Hematopoietic multipotent progenitor cell treated with erythropoietin and hydrocortisone succinate and interleukin-3 and kit ligand, for 17 days (in vitro differentiated cells): ENCODE measurements around the gene LIPF.
"Not testable (repeated sequence)": the region's sequence is repeated elsewhere in the genome, so short reads cannot be mapped to it uniquely, and the experiment has no call there.

Experiments used
- DNase-seq: peaks from one replicate; pipeline ENCODE4 v3.0.0-alpha.2; 2015; ENCODE audit warnings: low spot score

Gene LIPF, protein sequence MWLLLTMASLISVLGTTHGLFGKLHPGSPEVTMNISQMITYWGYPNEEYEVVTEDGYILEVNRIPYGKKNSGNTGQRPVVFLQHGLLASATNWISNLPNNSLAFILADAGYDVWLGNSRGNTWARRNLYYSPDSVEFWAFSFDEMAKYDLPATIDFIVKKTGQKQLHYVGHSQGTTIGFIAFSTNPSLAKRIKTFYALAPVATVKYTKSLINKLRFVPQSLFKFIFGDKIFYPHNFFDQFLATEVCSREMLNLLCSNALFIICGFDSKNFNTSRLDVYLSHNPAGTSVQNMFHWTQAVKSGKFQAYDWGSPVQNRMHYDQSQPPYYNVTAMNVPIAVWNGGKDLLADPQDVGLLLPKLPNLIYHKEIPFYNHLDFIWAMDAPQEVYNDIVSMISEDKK

DNA sequence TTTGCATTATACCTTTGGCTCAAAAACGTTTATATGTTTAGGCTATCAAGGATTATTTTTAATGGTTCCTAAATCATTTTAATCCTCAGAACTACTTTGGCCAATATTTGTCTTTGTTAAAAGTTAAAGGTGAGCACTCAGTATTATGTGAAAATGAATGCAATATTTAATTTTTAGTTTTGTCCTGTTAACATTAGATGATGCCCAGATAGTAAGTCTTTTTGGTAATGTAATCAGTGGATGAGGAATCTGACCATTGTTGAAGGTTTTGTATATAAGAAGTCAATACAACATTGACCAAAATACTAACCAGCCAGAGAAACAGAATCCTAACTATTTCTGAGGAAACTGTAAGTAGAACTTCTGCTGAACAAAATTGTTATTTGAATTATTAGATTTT lies at the start of gene LIPF:
LIPF (plus strand) TSS at position 301 of the 400 bp plus-strand sequence. CDS start 2,856 bp downstream, outside the sequence.
- DNase-seq, result no peak

DNA sequence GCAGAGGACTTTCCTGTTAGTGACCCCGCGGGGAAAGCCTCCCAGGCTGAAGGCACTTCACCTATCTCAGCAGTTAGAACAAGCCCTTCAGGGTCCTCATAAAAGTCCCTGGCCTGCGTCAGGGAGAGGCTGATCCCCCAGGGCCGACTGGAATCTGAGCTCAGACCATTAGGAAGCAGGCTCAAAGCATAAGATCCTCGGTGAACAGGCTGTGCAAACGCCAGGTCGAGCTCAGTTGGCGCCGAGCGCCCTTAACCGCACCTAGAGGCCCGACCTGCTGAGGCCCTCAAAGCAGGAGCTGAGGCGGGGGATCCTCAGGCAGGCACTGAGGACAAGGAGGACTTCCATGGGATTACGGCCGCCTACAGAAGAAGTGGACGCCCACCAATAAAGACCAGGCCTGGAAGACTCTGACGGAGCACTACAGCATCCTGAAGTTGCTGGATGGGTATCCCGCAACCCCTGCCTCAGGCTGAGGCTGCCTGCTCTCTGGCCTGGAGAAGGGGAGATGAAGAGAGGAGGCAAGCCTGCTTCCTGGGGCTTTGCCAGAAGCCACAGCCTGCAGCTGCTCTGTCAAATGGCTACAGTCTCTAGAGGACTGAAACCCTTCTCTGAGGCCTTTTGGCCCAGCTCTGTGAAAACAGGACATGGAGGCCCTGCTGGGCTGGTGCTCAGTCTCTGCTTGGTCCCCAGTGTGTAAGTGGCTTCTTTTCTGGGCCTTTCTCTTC lies 47.8 kb upstream of the LIPF start:
- no peak for DNase-seq

DNA sequence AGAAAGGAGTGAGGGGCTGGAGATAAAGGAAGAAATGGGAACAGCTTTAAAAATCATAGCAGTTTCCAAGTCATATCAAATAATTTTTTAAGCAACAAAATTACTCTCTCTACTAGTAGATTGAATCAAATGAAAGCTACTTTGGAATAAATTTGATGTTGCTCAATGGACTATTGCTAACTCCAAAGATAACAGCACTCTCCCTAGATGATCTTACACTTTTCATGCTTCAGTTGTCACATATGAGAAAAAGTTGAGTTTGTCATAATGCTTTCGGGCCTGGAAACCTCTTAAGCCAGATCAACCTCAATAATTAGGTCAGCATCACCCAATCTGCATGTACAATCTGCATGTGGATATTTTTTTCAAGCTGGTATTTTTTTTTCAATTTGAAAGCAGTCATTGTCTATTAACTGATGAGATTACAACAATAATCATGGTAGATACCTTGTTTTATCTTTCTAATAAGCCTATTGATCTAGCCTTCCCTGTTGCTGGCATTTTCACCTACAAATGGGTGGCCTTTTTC lies 46.4 kb upstream of the LIPF start:
- no peak for DNase-seq

DNA sequence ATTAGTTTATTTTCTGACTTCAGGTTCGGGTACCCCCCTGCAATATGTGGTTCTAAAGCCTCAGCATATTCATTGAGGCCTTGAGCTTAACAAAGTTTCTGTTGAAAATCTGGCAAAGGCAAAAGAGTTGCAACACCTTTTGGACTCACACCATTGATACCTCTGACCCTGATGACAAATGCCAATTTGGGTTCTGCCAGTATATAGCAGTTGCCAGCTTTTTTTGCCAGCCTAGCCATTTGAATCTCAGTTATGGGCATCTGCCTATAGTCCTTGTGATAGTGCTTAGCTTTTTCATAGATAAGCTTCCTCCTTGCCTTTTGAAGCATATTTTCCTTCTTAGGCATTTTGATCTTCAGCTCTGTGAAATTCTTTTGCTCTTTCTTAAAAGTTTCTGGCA lies 45.7 kb upstream of the LIPF start:
- no peak for DNase-seq

DNA sequence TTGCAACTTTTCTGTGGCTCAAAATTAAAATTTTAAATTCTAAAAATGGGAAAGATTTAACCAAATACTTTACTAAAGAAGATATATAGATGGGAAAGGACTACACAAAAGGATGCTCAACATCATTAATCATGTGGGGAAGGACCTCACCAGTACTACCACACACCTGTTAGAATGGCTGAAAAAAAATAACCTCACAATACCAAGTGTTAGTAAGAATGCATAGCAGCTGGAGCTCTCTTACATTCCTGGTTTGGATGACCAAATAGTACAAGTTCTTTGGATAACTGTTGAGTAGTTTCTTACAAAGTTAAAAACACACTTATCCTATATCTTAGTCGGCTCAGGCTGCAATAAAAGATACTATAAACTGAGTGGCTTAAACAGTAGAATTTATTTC lies 43.8 kb upstream of the LIPF start:
- no peak for DNase-seq

DNA sequence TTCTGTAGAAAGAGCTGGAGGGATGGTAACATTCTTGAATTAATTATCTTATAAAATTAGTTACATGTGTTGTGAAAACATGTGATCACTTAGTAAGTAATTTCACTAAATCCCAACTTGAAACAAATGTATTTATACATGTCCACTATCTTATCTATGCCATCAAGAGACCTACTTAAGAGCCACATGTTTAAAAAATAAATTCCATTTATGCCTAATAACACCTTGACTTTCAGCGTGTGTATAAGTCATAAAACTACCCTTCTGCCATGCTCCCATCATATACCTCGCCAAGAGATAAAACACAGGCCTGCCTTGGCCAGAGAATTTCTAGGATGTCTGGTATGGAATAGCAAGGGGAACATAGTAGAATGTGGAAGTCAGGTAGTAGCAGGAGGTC lies 40.4 kb upstream of the LIPF start:
- DNase-seq, result no peak

DNA sequence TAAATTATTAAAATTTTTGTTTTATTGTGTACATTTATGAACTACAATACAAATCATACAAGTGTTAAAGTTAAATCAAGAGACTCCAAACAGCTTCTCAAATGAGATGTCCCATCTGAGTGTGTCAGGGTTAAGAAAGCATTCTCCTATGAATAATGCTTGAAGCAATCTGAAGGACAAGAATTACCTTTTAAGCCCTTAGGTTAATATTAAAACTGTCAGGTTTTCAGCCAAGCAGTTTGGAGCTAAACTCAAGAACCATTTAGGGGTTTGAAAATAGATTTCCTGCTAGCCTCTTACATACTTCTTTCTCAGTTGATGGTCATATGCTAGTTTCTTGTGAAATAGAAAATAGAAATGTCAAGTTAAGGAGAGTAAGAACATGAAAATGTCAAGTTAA lies 39.4 kb upstream of the LIPF start:
- no peak for DNase-seq

DNA sequence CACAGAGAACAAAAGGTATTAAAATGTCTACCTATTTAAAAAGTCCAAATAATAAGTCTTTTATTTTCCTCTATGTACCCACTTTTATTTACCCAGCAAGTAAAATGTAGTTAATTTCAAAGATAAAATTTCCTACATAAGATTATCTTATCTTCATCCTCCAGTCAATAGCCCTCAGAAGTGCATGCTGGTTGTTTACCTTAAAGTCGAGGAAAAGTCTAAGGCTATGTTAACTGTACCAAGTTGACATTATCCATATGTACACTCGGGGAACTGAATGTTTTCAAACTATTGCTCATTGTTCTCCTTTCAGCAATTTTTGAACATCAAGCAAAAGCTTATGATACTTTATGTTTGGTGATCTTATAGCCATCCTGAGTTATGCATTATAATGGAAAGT lies 24.1 kb upstream of the LIPF start:
- no peak for DNase-seq

DNA sequence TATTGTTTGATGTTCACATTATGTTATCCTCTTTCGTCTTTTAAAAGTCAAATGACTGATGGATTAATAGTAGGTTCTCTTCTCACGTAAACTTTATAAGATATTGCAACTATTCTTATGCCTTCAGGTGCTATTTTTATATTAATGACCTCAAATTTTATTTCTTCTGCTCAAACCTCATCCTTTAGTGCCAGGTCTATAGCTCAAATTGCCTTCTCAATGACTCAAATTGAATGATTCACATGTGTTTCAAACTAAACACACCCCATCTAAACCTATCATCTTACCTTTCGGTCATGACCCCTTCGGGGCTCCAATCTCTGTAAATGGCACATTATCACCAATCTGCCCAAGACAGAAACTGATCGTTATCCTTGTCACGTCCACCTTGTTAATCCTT lies 22.0 kb upstream of the LIPF start:
- no peak for DNase-seq

DNA sequence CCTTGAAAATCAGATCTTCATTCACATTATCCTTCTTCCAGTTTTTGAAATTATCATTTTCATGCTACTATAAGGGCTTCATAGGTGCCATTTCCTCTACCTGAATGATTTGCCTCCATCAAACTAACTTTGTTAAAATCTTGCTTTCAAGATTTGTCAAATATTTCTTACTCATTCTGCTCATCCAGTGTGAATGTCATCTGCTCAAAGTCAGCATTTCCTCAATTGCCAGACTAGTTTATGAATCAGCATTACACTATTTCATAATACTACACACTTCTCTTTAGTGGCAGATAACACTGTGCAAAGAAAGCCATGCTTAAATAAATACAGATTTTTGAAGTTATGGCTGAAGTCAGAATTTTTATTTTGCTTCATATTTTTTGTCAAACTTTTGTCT lies 21.3 kb upstream of the LIPF start:
- DNase-seq, result no peak

DNA sequence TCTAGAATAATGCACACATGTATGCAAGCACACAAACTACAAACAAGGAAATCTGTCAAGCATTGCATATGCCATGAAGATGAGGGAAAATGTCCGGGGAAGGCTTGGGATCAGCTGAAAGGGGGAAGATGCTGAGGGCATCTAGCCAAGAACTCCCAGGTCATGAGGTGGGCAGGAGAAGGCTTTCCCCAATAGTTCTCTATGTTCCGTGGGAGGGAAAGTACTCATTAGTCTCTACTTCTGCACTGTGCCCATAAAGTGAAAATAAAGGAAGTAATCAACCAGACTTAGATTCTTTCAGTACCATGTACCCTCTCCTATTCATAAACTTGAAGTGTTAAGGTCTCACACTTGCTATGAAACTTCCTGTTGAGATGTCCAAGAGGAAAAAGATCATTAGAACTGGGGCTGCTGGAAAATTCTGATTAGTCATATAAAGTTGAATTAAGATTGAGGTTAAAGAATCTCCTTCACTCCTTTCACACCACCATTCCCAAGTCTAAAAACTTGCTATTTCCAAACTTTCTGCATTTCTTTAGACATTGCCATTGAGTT lies 17.1 kb upstream of the LIPF start:
- DNase-seq, result no peak

DNA sequence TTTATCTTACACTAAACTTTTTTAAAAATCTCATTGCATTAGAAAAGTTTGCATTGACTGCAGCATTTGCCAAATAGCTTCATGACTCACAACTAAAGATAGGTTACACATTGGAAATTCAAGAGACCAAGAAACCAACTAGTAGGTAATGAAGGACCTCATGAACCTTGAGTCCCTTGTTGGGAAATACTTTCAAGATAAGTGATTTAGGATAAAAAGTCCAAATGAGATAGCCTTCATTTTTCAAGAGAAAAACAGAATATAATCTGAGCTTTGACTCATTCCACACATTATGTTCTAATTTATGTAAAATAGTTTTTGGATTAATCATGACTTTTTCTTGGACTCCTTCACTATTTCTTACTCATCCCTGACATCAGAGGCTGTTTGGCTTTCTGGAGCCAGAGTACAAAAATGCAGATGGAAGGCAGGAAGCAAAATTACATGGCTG lies 13.1 kb upstream of the LIPF start:
- DNase-seq, result no peak

DNA sequence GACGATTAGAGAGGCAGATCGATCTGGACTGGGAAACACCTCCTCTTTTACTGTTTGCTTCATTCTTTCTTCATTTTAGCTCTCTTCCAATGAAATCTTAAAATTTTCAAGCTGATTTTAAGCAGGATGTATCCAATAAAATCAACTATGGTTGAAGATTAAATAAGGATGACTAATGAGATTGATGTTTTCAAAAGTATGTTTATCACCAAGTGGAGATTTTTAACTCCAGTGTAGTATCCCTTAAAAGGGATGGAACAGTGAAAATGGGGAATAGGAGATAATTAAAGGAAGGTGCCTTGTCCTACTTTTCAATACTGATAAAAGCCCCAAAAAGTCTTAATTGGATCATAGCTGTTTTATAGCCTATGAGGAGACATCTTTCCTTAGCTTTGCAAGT lies 11.6 kb upstream of the LIPF start:
- DNase-seq, result no peak

DNA sequence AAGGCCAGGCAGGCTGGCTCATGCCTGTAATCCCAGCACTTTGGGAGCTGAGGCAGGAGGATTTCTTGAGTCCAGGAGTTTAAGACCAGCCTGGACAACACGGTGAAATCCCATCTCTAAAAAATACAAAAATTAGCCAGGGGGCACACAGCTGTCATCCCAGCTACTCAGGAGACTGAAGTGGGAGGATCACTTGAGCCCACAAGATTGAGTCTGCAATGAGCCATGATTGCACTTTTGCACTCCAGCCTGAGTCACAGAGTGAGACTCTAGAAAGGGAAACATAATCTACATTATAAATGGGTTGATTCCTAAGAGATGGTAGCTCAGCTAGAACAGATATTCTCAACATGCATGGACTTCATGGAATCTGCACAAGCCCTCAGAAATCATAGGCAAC lies 6.3 kb upstream of the LIPF start:
- DNase-seq, result no peak

DNA sequence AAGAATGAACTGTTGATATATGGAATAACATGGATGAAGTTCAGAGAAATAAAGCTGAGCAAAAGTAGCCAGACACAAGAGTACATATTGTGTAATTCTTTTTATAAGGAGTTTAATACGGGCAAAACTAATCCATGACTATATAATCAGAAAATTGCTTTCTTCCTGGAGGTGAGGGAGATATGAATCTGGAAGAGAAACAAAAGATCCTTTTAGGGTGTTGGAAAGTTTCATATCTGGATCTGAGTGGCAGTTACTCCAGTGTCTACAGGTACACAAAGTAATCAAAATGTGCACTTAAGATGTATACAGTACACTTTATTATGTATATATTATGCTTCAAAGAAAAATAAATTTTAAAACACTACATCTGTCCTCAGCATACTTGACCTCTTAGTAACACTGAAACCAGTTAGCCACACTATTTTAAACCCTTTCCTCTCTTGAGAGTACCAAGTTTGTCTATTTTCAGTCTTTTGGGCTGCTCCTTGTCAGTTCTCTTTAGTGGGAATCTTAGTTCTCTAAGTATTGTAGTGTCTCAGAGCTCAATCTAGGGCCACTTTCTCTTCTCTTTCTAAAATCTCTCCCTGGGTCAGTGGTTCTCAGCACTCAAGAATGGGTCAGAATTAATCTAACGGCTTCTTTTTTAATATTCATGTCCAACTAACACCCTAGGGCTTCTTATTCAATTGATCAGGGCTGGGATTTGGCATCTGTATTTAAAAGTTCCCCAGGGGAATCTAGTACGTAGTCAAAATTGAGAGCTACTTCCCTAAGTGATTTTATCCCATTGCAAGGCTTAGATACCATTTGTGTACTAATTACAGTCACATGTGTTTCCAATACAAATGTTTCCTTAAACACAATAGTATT lies 4.3 kb upstream of the LIPF start:
- no peak for DNase-seq

DNA sequence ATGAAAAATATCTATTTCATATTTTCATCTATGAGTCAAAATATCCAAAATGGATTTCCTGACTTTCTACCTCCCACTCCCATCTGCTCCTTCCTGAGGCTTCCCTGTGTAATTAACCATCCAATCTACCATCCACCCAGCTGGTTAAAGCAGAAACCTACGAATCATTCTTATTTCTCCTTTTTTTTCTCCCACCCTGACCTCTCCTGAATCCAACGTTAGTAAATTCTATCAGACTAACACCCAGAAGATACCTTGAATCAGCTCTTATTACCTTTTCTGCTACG lies 3.7 kb upstream of the LIPF start:
- DNase-seq, result no peak

DNA sequence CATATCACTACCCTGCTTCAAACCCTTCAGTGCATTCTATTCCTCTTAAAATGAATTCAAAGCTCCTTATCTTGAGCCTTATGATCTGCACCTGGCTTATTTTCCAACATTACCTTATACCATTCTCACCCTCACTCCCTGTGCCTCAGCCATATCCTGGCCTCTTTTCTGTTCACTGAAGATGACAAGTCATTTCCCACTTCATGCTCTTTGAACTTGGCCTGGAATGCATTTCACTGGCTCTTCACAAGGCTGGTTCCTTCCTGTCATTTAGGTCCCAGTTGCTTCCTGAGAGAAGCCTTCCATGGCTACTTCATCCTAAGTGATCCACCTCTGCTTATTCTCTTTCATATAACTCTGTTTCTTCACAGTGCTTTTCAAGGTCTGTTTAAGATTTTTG lies 3.2 kb upstream of the LIPF start:
- no peak for DNase-seq

DNA sequence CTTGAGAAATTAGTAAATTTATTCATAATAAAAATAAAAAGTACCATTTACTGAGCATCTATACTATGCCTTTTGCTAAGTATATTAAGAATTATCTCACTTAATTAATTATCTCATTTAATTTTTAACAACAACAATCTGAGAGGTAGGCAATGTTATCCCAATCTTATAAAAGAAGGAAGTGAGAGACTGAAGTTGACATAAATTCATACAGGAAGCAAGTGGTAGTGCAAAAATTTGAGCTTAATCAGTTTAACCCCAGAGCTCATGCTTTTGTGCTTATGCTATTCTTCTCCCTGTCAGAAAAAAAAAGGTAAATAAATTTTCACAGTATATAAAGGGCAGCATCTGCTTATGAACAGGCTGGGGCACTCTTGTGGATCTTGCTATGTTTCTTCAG lies 2.7 kb upstream of the LIPF start:
- DNase-seq, result no peak

DNA sequence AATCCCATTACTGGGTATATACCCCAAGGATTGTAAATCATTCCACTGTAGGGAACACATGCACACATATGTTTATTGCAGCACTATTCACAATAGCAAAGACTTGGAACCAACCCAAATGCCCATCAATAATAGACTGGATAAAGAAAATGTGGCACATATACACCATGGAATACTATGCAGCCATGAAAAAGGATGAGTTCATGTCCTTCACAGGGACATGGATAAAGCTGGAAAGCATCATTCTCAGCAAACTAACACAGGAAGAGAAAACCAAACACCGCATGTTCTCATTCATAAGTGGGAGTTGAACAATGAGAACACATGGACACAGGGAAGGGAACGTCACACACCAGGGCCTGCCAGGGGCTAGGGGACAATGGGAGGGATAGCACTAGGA lies 1.1 kb upstream of the LIPF start:
- DNase-seq, result not testable (repeated sequence)

DNA sequence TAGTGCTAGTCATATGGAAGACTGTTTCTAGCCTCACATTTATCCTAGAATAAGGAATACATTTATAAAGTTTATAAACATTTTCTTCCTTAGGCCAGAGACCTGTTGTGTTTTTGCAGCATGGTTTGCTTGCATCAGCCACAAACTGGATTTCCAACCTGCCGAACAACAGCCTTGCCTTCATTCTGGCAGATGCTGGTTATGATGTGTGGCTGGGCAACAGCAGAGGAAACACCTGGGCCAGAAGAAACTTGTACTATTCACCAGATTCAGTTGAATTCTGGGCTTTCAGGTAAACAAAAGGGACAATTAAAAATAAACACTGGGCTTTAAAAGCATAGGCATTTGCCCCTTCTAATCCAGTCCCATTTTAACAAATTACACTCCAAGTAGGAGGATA lies 4.2 kb downstream of the LIPF start:
- no peak for DNase-seq

DNA sequence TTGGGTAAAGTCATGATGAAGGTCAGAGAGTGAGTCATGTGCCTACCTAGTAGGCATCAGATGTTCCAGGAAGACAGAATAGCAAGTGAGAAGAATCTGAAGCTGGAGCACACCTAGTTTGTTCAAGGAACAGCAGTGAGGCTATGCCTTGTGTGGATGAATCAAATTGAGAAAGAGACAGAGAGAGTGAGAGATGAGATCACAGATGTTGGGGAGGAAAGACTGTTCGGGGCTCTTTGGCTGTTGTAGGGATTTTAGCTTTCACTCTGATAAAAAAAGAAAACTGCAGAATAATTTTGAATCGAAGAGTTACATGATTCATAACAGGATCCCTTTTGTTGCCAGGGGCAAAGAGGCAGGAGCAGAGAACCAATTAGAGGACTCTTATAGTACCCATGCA lies 6.3 kb downstream of the LIPF start:
- DNase-seq, result no peak

DNA sequence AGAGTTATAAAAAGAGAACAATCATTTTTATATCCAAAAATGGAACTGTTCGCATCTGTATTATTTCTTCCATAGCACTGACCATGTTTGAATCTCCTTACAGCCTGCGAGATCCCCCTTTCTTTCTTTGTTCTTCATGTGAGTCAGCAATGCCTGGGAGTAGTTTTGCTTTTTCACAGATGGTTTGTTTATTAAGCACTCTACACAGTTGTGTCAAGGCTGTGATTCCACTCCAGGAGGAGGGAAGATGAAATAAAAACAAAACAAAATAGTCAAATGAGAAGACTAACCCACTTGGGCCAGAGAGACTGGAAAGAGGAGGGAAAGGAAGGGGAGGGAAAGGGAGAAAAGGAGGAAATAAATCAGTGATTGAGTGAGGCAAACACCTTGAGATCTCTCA lies 7.8 kb downstream of the LIPF start:
- no peak for DNase-seq
